ENCODE data around the gene SV2C. TPM values are rescaled to one million over a fixed set of nuclear protein-coding genes. Genes with fewer than 3 reads are reported as not detected.

Gene SV2C
- total RNA-seq, 1 donor from 2014 or later: not detected

GRCh38 chr5:76163111-76163628 is 80.0 kb downstream of the SV2C start:
- DNase-seq (ENCODE audit: extremely low read depth, low read depth, low spot score): no peak

DNA sequence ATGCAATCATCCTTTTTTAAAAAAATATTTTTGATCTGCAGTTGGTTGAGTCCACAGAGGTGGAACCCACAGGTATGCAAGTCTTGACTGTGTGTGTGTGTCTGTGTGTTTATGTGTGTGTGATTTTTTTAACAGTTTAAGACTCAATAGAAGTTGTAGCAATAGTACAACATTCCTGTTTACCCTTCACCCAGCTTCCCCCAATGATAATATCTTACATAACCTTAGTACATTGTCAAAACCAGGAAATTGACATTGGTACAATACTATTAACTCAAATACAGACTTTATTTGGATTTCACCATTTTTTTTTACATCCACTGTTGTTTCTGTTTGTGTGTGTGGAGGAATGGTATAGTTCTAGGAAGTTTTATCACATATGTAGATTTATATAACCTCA is 81.8 kb downstream of the SV2C start:
- no peak for DNase-seq (ENCODE audit: extremely low read depth, low read depth, low spot score)

GRCh38 chr5:76165711-76166374 is 82.7 kb downstream of the SV2C start:
- DNase-seq (ENCODE audit: extremely low read depth, low read depth, low spot score): no peak

DNA sequence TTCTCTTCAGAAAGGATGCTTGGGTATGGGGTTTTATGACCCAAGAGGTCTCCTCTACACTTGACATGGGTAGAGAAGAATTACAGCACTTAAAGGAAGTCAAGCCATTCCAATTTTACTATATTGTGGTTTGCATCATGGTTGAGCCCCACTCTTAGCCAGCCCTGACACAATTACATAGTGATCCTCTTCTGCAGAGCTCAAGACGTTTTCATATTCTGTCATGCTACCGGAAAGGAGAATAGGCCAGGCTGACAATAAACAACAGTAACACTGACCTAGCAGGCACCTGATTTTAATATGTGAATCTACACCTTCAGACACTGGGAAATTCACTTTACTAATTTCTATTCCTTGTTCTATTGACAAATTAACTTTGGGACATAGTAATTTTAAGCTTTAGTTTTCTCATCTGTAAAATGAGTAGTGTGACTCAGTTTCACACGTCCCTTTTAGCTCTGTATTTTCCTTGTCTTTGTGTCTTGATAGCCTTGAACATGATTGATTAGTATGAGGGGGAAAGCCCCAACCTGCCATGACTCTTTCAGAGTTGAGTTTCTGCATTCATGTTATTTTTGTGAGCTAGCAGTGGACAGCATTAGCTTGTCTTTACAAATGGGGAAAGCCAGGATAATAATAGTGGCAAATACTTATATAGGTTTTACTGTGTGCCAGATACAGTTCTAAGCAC is 83.8 kb downstream of the SV2C start:
- DNase-seq (ENCODE audit: extremely low read depth, low read depth, low spot score): no peak

- no peak for DNase-seq (ENCODE audit: extremely low read depth, low read depth, low spot score)
These were observed 86.1 kb downstream of the SV2C start for GRCh38 chr5:76169146-76169905.

GRCh38 chr5:76174101-76174500 is 90.9 kb downstream of the SV2C start:
- DNase-seq (ENCODE audit: extremely low read depth, low read depth, low spot score): no peak

GRCh38 chr5:76175051-76175666 is 92.0 kb downstream of the SV2C start:
- DNase-seq (ENCODE audit: extremely low read depth, low read depth, low spot score): peak; percentile 14

- DNase-seq (ENCODE audit: extremely low read depth, low read depth, low spot score): no peak
These were observed 92.7 kb downstream of the SV2C start for GRCh38 chr5:76175821-76176403.

DNA sequence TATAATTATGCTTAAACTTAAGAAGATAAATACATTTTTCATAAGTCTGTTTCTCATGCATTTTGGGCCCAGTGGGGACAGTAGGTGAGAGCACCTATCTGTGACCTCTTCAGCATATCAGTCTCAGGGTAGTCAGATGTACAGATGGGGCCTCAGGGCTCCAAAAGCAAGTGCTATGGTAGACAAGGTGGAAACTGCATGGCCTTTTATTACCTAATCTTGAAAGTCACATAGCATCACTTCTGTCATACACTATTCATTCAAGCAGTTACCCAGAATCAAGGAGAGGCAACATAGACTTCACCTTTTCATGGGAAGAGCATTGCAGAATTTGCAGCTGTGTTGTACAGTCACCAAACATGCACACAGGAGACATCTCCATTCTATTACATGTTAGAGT is 94.8 kb downstream of the SV2C start:
- no peak for DNase-seq (ENCODE audit: extremely low read depth, low read depth, low spot score)

GRCh38 chr5:76178913-76179312 is 95.7 kb downstream of the SV2C start:
- no peak for DNase-seq (ENCODE audit: extremely low read depth, low read depth, low spot score)

DNA sequence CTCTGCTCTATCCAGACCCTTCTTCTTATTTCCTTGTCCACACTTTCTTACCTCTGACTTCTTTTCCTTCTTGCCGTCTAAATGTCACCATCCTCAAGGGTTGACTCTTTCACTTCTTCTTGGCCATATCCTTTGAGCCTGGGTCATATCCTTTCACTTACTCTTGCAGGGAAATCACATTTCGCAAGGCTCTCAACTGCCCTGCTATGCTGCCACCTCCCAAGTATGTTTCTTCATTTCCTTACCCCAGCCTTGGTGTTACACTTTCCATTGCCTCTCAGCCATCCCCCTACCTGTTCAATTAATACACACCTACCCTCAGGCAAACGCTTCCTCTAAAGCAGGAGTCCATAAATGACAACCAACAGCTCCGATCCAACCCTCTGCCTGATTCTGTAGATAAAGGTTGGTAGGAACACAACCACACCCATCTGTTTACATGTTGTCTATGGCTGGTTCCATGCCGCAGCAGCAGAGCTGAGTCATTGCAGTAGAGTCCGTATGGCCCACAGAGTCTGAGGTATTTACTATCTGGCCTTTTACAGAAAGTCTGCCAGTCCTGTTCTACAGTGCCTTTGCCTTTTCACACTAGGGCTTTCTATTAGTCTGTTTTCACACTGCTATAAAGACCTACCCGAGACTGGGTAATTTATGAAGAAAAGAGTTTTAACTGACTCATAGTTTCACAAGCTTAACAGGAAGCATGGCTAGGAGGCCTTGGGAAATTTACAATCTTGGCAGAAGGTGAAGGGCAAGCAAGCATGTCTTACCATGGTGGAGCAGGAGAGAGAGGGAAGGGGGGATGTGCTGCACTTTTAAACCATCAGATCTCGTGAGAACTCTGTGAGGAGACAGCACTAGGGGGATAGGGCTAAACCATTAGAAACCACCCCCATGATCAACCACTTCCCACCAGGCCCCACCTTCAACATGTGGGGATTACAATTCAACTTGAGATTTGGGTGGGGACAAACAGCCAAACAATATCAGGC is 97.9 kb downstream of the SV2C start:
- DNase-seq (ENCODE audit: extremely low read depth, low read depth, low spot score): no peak

DNA sequence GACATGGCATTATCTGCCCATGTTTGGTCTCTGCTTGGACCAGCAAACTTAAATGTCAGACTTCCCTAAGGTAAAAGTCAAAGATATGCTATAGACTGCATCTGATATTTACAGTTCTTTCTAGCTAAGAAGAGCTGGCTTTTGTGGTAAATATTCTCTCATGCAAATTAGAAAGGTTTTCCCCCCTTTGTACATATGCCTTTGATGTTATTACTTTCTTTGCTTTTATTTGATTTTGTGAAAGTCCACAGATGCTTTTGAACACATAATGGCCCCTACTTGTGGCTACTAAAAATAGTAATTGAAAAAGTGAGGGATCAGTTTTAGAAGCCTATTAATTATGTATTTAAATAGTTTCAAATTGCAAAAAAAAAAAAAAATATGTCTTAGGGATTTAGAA is 104.2 kb downstream of the SV2C start:
- DNase-seq (ENCODE audit: extremely low read depth, low read depth, low spot score): no peak

- DNase-seq (ENCODE audit: extremely low read depth, low read depth, low spot score): no peak
These were observed 107.2 kb downstream of the SV2C start for GRCh38 chr5:76190356-76190755.

DNA sequence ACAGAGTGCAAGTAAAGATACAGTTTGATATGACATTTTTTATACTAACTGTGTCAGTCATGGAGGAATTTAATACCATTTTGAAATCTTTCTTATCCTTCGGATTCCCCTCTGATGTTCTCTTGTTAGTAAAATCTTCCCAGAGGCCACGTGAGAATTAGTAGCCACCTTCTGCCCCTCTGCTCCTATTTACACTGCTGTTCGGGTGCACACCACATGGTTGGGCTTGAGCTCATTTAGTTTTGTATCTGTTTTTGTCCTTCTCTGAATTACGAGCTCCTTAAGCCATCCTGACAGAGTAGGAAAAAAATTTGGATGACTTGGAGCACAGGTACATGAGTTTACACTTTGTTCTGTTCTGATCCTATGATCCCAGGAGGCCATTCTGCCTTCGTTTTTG is 109.7 kb downstream of the SV2C start:
- no peak for DNase-seq (ENCODE audit: extremely low read depth, low read depth, low spot score)

GRCh38 chr5:76193635-76194034 is 110.5 kb downstream of the SV2C start:
- no peak for DNase-seq (ENCODE audit: extremely low read depth, low read depth, low spot score)

DNA sequence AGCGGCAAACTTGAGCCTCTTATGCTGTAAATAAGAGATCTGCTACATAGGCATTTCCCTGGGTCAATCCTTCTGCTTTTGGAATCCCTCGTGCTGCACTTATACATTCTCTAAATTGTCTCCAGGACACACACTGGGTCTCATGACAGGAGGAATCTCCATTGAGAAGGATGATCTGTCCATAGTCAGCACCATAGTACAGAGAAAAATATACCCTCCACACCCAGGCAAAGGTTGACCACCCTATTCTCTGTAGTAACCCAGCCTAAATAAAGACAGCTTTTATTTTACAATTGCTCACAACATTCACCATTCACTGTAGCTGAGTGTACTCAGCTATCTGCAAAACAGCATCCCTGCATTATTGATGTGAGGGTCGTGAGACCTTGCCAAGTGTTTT is 111.2 kb downstream of the SV2C start:
- DNase-seq (ENCODE audit: extremely low read depth, low read depth, low spot score): no peak

GRCh38 chr5:76196457-76196856 is 113.3 kb downstream of the SV2C start:
- DNase-seq (ENCODE audit: extremely low read depth, low read depth, low spot score): no peak

DNA sequence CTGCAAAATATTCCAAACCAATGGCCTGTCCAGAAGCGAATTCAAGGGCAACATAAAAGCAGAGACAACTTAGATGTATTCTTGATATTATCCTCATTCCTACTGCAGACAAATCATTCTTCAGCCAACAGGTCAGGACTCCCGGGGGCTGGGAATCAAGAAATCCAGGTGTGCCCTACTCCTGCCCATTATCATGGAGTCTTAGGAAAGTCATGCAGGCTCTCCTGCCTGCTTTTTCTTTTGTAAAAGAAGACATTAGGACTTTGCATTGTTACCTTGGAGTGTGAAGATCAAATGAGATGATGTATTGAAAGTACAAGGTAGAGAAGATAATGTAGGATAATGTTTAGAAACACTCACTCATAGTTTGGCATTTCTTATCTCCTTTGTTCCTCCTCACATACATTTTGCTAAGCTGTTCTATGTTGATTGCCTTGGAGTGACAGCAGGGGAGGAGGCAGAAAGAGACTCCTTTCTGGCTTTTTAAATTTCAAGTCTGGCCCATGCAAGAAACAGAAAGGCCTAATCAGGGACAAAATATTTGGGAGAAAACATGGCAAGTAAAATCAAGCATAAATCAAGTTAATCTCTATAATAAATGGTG is 113.8 kb downstream of the SV2C start:
- DNase-seq (ENCODE audit: extremely low read depth, low read depth, low spot score): no peak

DNA sequence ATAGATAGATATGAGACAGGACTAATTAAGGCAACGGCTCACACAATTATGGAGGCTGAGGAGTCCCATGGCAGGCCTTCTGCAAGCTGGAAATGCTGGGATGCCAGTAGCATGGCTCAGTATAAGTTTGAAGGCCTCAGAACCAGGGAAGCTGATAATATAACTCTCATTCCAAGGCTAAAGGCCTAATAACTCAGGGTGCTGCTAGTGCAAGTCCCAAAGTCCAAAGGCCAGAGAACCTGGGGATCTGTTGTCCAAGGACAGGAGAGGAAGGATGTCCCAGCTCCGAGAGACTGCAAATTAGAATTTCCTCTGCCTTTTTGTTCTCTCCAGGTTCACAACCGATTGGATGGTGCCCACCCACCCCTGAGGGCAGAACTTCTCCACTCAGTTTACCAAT is 114.5 kb downstream of the SV2C start:
- DNase-seq (ENCODE audit: extremely low read depth, low read depth, low spot score): no peak
